ENCODE measurements around the gene DOCK10. TPM values are rescaled to one million over a fixed set of nuclear protein-coding genes. Genes with fewer than 3 reads are reported as not detected.

Gene DOCK10
- total and polyA plus RNA-seq, 2 donors (not counting 1 experiment from before 2014, with no cell fraction given): 49.5 to 139 TPM

DNA sequence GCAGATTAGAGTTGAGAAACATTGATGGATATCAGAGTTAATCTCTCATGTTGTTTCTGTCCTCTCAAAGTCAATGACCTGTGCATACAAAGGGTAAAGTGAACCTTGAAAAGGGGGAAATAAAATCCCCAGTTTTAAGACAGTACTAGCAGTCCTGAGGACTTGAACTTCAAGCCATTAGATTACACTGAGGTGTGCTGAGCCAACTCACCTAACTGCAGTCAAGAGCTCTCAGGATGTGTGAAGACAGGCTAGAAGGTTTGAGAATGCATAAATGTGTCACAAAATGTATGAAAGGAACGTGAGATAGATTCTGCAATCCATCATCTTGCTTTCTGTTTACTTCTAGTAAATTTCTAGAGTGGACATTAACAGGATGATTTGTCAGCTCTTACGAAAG is 35.5 kb downstream of the DOCK10 start:
- Histone ChIP-seq H2AFZ (ENCODE audit: insufficient read depth, low read depth, low read length, poor library complexity, severe bottlenecking) (no peak overlapping the region), H3K4me3 (ENCODE audit: control extremely low read depth in 1 of 5, extremely low read depth in 1 of 5, insufficient read depth in 1 of 5, low read depth in 2 of 5, low read length in 4 of 5) (no peak overlapping the region), H3K79me2 (ENCODE audit: control insufficient read depth, insufficient read depth, low read length) (peaks cover 40% of the 10 kb centered on the region), H3K27ac (ENCODE audit: low read length in 2 of 2) (no peak overlapping the region), H3K36me3 (replicated peaks in 1 of 2; ENCODE audit: control extremely low read depth in 1 of 2, control insufficient read depth in 1 of 2, extremely low read depth in 1 of 2, insufficient read depth in 2 of 2, low read length in 1 of 2) (no peaks in the 10 kb centered on the region), H3K9me3 (ENCODE audit: control extremely low read depth in 1 of 3, control insufficient read depth in 2 of 3, insufficient read depth in 1 of 3, low read length in 2 of 3) (no peaks in the 10 kb centered on the region), H3K4me1 (ENCODE audit: control insufficient read depth in 2 of 2, insufficient read depth in 2 of 2, low read length in 2 of 2) (peaks cover 26 to 28% of the 10 kb centered on the region in 2 donors), H3K9ac (ENCODE audit: low read length) (no peak overlapping the region), H3K4me2 (replicated peaks; ENCODE audit: low read depth, low read length, poor library complexity, severe bottlenecking) (no peak overlapping the region), H3K27me3 (replicated peaks in 1 of 4; ENCODE audit: control extremely low read depth in 1 of 4, control insufficient read depth in 3 of 4, insufficient read depth in 4 of 4, low read length in 3 of 4) (no peaks in the 10 kb centered on the region), H4K20me1 (ENCODE audit: control insufficient read depth, insufficient read depth, low read length, poor library complexity, severe bottlenecking) (peaks cover 10% of the 10 kb centered on the region)
- Mint-ChIP-seq H3K4me3 (no peak overlapping the region), H3K9me3 (ENCODE audit: insufficient read depth) (no peaks in the 10 kb centered on the region), H3K27ac (no peak overlapping the region), H3K4me1 (peaks cover 44% of the 10 kb centered on the region), H3K27me3 (no peaks in the 10 kb centered on the region)
- TF ChIP-seq EZH2 (IDR thresholded peaks at IDR 0.05; ENCODE audit: borderline replicate concordance, insufficient read depth, low read depth, low read length, poor library complexity, severe bottlenecking): no peak
- TF ChIP-seq, protein P1, sequence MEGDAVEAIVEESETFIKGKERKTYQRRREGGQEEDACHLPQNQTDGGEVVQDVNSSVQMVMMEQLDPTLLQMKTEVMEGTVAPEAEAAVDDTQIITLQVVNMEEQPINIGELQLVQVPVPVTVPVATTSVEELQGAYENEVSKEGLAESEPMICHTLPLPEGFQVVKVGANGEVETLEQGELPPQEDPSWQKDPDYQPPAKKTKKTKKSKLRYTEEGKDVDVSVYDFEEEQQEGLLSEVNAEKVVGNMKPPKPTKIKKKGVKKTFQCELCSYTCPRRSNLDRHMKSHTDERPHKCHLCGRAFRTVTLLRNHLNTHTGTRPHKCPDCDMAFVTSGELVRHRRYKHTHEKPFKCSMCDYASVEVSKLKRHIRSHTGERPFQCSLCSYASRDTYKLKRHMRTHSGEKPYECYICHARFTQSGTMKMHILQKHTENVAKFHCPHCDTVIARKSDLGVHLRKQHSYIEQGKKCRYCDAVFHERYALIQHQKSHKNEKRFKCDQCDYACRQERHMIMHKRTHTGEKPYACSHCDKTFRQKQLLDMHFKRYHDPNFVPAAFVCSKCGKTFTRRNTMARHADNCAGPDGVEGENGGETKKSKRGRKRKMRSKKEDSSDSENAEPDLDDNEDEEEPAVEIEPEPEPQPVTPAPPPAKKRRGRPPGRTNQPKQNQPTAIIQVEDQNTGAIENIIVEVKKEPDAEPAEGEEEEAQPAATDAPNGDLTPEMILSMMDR (IDR thresholded peaks at IDR 0.05): no peak
- no CpG with 5 or more reads among the region's 2 CpGs for WGBS (ENCODE audit: insufficient coverage)
- intact Hi-C loops (cut with micrococcal nuclease): loop anchor here (10.0 kb wide), 1 partner anchor 108 kb away; no protein-coding TSS in a partner anchor
- no peak for ATAC-seq (ENCODE audit: low read depth)
- no peak for DNase-seq
- CTCF ChIA-PET: interaction anchor here (0.9 to 1.7 kb wide), 3 partner anchors 75 to 656 kb away, joined by 3 to 5 read pairs (median 4); no protein-coding TSS in a partner anchor
- POLR2A ChIA-PET: no interaction called here

DNA sequence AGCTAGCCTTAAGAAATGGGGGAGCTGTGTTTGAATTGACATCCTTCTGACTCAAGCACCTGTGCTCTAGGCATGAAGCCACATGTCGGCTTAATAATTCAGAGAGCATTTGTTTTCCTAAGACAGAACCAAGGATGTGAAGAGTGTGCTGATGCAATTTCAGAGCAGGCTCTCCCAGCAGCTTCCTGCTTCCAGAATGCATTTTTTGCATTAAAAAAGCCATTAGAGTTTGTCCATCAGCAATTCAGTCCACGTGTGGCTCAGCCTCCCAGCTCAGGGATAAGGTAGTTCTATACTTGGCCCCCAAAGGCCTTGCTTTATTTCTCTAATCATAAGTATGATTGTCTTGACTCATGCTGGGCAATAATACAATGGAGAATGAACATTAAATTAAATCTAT is 37.7 kb downstream of the DOCK10 start:
- Mint-ChIP-seq H3K27me3 (no peaks in the 10 kb centered on the region), H3K4me3 (no peak overlapping the region), H3K9me3 (ENCODE audit: insufficient read depth) (no peaks in the 10 kb centered on the region), H3K4me1 (peaks cover 45% of the 10 kb centered on the region), H3K27ac (peak overlapping the region; percentile 4)
- Histone ChIP-seq H3K4me2 (replicated peaks; ENCODE audit: low read depth, low read length, poor library complexity, severe bottlenecking) (no peak overlapping the region), H3K9me3 (ENCODE audit: control extremely low read depth in 1 of 3, control insufficient read depth in 2 of 3, insufficient read depth in 1 of 3, low read length in 2 of 3) (no peaks in the 10 kb centered on the region), H4K20me1 (ENCODE audit: control insufficient read depth, insufficient read depth, low read length, poor library complexity, severe bottlenecking) (peaks cover 10% of the 10 kb centered on the region), H3K79me2 (ENCODE audit: control insufficient read depth, insufficient read depth, low read length) (peaks cover 51% of the 10 kb centered on the region), H2AFZ (ENCODE audit: insufficient read depth, low read depth, low read length, poor library complexity, severe bottlenecking) (no peak overlapping the region), H3K27me3 (replicated peaks in 1 of 4; ENCODE audit: control extremely low read depth in 1 of 4, control insufficient read depth in 3 of 4, insufficient read depth in 4 of 4, low read length in 3 of 4) (no peaks in the 10 kb centered on the region), H3K27ac (ENCODE audit: low read length in 2 of 2) (no peak overlapping the region), H3K4me1 (ENCODE audit: control insufficient read depth in 2 of 2, insufficient read depth in 2 of 2, low read length in 2 of 2) (peaks cover 29 to 32% of the 10 kb centered on the region in 2 donors), H3K9ac (ENCODE audit: low read length) (no peak overlapping the region), H3K36me3 (replicated peaks in 1 of 2; ENCODE audit: control extremely low read depth in 1 of 2, control insufficient read depth in 1 of 2, extremely low read depth in 1 of 2, insufficient read depth in 2 of 2, low read length in 1 of 2) (no peaks in the 10 kb centered on the region), H3K4me3 (ENCODE audit: control extremely low read depth in 1 of 5, extremely low read depth in 1 of 5, insufficient read depth in 1 of 5, low read depth in 2 of 5, low read length in 4 of 5) (no peak overlapping the region)
- POLR2A ChIA-PET: interaction anchor here (1.0 kb wide), 1 partner anchor 37 kb away, joined by 3 read pairs; the partner anchor contains the start of gene DOCK10
- no peak for DNase-seq
- TF ChIP-seq EZH2 (IDR thresholded peaks at IDR 0.05; ENCODE audit: borderline replicate concordance, insufficient read depth, low read depth, low read length, poor library complexity, severe bottlenecking): no peak
- TF ChIP-seq, protein P1 (IDR thresholded peaks at IDR 0.05): no peak
- 67% methylated on average over 1 of the region's 2 CpGs for WGBS (ENCODE audit: insufficient coverage)
- ATAC-seq (ENCODE audit: low read depth): no peak
- CTCF ChIA-PET: interaction anchor here (0.9 to 6.1 kb wide), 4 partner anchors 9 to 75 kb away, joined by 3 to 124 read pairs (median 8); no protein-coding TSS in a partner anchor
- intact Hi-C loops (cut with micrococcal nuclease): loop anchor here (5.0 to 10.0 kb wide), 2 partner anchors 57 to 110 kb away; no protein-coding TSS in a partner anchor
